ENCODE data around the gene ADGRA3.

The ADGRA3 gene

GRCh38 chr4:22515888-22516541, at the start of gene ADGRA3:
ADGRA3 (minus strand) TSS chr4:22516066; CDS start chr4:22515784, 282 bp downstream.
- peak; percentile 27 for DNase-seq (ENCODE audit: low spot score)

GRCh38 chr4:22556495-22556894, 40.6 kb upstream of the ADGRA3 start:
- DNase-seq (ENCODE audit: low spot score): no peak

- DNase-seq (ENCODE audit: low spot score): no peak
Observed at GRCh38 chr4:22554670-22555069, 38.8 kb upstream of the ADGRA3 start.

GRCh38 chr4:22553560-22553959, 37.7 kb upstream of the ADGRA3 start:
- no peak for DNase-seq (ENCODE audit: low spot score)

GRCh38 chr4:22552812-22553211, 36.9 kb upstream of the ADGRA3 start:
- DNase-seq (ENCODE audit: low spot score): no peak

- DNase-seq (ENCODE audit: low spot score): no peak
Observed at GRCh38 chr4:22551550-22551949, 35.7 kb upstream of the ADGRA3 start.

- DNase-seq (ENCODE audit: low spot score): no peak
Observed at GRCh38 chr4:22546299-22546698, 30.4 kb upstream of the ADGRA3 start.

- DNase-seq (ENCODE audit: low spot score): no peak
Observed at GRCh38 chr4:22539251-22539650, 23.4 kb upstream of the ADGRA3 start.

- no peak for DNase-seq (ENCODE audit: low spot score)
Observed at GRCh38 chr4:22537864-22538263, 22.0 kb upstream of the ADGRA3 start.

GRCh38 chr4:22534374-22534773, 18.5 kb upstream of the ADGRA3 start:
- no peak for DNase-seq (ENCODE audit: low spot score)

- no peak for DNase-seq (ENCODE audit: low spot score)
Observed at GRCh38 chr4:22532896-22533295, 17.0 kb upstream of the ADGRA3 start.

GRCh38 chr4:22532117-22532516, 16.3 kb upstream of the ADGRA3 start:
- no peak for DNase-seq (ENCODE audit: low spot score)

- no peak for DNase-seq (ENCODE audit: low spot score)
Observed at GRCh38 chr4:22531311-22532019, 15.6 kb upstream of the ADGRA3 start.

- no peak for DNase-seq (ENCODE audit: low spot score)
Observed at GRCh38 chr4:22524895-22525294, 9.0 kb upstream of the ADGRA3 start.

GRCh38 chr4:22522706-22523501, 7.0 kb upstream of the ADGRA3 start:
- no peak for DNase-seq (ENCODE audit: low spot score)

- no peak for DNase-seq (ENCODE audit: low spot score)
Observed at GRCh38 chr4:22522206-22522605, 6.3 kb upstream of the ADGRA3 start.

- no peak for DNase-seq (ENCODE audit: low spot score)
Observed at GRCh38 chr4:22521240-22521639, 5.4 kb upstream of the ADGRA3 start.

- peak; percentile 17 for DNase-seq (ENCODE audit: low spot score)
Observed at GRCh38 chr4:22515145-22515887, 550 bp downstream of the ADGRA3 start.

GRCh38 chr4:22514481-22514880, 1.4 kb downstream of the ADGRA3 start:
- DNase-seq (ENCODE audit: low spot score): no peak

- no peak for DNase-seq (ENCODE audit: low spot score)
Observed at GRCh38 chr4:22514001-22514400, 1.9 kb downstream of the ADGRA3 start.

GRCh38 chr4:22512306-22512705, 3.6 kb downstream of the ADGRA3 start:
- DNase-seq (ENCODE audit: low spot score): no peak

- DNase-seq (ENCODE audit: low spot score): no peak
Observed at GRCh38 chr4:22510750-22511149, 5.1 kb downstream of the ADGRA3 start.
